Endothelial cell of umbilical vein (primary cell): ENCODE results near the gene CPNE9.

Experiments used
- CTCF ChIP-seq, 2 donors: IDR thresholded peaks; 1 replicate in 1 of 2; 2 replicates in 1 of 2; pipeline ENCODE4 v1.5.1; 2011; ENCODE audit warnings: low read length in 2 of 2, mild to moderate bottlenecking in 2 of 2, moderate library complexity in 2 of 2, control low read depth in 1 of 2, inconsistent platforms in 1 of 2, low read depth in 1 of 2; ENCODE audit not compliant: insufficient read depth in 1 of 2; ENCODE audit errors: extremely low read depth in 1 of 2
- EZH2 ChIP-seq: IDR thresholded peaks from 2 replicates; pipeline ENCODE4 v1.6.1; 2012; ENCODE audit warnings: borderline replicate concordance, low read depth, mild to moderate bottlenecking, moderate library complexity, low read length, inconsistent platforms; ENCODE audit not compliant: severe bottlenecking
- FOS ChIP-seq: IDR thresholded peaks from 2 replicates; pipeline ENCODE4 v1.6.1; 2011; ENCODE audit warnings: mild to moderate bottlenecking, low read length, moderate library complexity, borderline replicate concordance; ENCODE audit not compliant: insufficient read depth
- GATA2 ChIP-seq: IDR thresholded peaks from 2 replicates; pipeline ENCODE4 v1.7.0; 2011; ENCODE audit warnings: low read depth, mild to moderate bottlenecking, moderate library complexity, mixed read lengths, low read length; ENCODE audit not compliant: insufficient read length, insufficient read depth
- JUN ChIP-seq: IDR thresholded peaks from 2 replicates; pipeline ENCODE4 v1.6.1; 2011; ENCODE audit warnings: borderline replicate concordance, low read depth; ENCODE audit not compliant: insufficient read length, insufficient read depth
- MYC ChIP-seq: IDR thresholded peaks from one replicate; pipeline ENCODE4 v1.6.1; 2011; ENCODE audit warnings: mild to moderate bottlenecking, low read depth, low read length
- POLR2A ChIP-seq: IDR thresholded peaks from 2 replicates; pipeline ENCODE4 v1.6.1; 2012; ENCODE audit warnings: low read depth, mild to moderate bottlenecking, control low read depth, low read length
- POLR2AphosphoS5 ChIP-seq: IDR thresholded peaks from 2 replicates; pipeline ENCODE4 v1.6.1; 2012; ENCODE audit warnings: low read depth, mild to moderate bottlenecking, control low read depth, low read length, moderate library complexity; ENCODE audit not compliant: insufficient read depth
- TF ChIP-seq, protein P1 (sequence below): IDR thresholded peaks from 2 replicates; pipeline ENCODE4 v1.6.1; 2011; ENCODE audit not compliant: insufficient read depth, insufficient read length

GRCh38 chr3:9703736-9704346 lies at the start of gene CPNE9:
- no peak for TF ChIP-seq POLR2A
- no peak for TF ChIP-seq CTCF (IDR thresholded peaks at IDR 0.05; ENCODE audit: extremely low read depth in 1 of 2, insufficient read depth in 1 of 2, low read depth in 1 of 2, low read length in 2 of 2)
- TF ChIP-seq GATA2 = no peak
- TF ChIP-seq, protein P1, sequence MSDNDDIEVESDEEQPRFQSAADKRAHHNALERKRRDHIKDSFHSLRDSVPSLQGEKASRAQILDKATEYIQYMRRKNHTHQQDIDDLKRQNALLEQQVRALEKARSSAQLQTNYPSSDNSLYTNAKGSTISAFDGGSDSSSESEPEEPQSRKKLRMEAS = no peak
- TF ChIP-seq EZH2 = peak; percentile 34
- TF ChIP-seq JUN = no peak
- no peak for TF ChIP-seq POLR2AphosphoS5
- TF ChIP-seq MYC = no peak
- TF ChIP-seq FOS = no peak
